Thyroid gland (tissue), 4 donors: ENCODE results near the gene SAMD3. TPM values are rescaled to one million over a fixed set of nuclear protein-coding genes. Genes with fewer than 3 reads are reported as not detected.

Source experiments
- DNase-seq, 2 donors: peaks; one replicate each; pipeline ENCODE4 v3.0.0-alpha.2; 2019
- H3K27ac ChIP-seq, 3 donors: fragments of 200-600 bp; sonication (generic); 1 replicate in 2 of 3; 2 replicates in 1 of 3; pipeline ENCODE4 v1.5.1; 2016 to 2019; ENCODE audit warnings: mild to moderate bottlenecking in 1 of 3, moderate library complexity in 1 of 3
- H3K27me3 ChIP-seq: fragments of 200-600 bp; sonication (generic); one replicate; pipeline ENCODE4 v1.5.1; 2019
- H3K36me3 ChIP-seq, 2 donors: fragments of 200-600 bp; sonication (generic); one replicate each; pipeline ENCODE4 v1.5.1; 2016 to 2019
- H3K4me1 ChIP-seq, 2 donors: fragments of 200-600 bp; sonication (generic); one replicate each; pipeline ENCODE4 v1.5.1; 2017 to 2019
- H3K4me3 ChIP-seq, 3 donors: fragments of 200-600 bp; sonication (generic); replicated peaks in 1 of 3; 1 replicate in 2 of 3; 2 replicates in 1 of 3; pipeline ENCODE4 v1.5.1; 2016; ENCODE audit warnings: mild to moderate bottlenecking in 1 of 3
- H3K9me3 ChIP-seq: fragments of 200-600 bp; sonication (generic); one replicate; pipeline ENCODE4 v1.5.1; 2017
- POLR2A ChIP-seq, 2 donors: fragments of 450-650 bp; IDR thresholded peaks; one replicate each; pipeline ENCODE4 v1.6.1; 2017; ENCODE audit warnings: antibody characterized with exemption in 2 of 2, mild to moderate bottlenecking in 2 of 2, moderate library complexity in 1 of 2
- WGBS, 2 donors: methylation state at CpG; one replicate each; pipeline ENCODE4 v1.1.5; 2017; 5-methylcytosine and 5-hydroxymethylcytosine counted together
- intact Hi-C: fragments of 100-400 bp; cut with DNase I; formaldehyde crosslinking; loops from one replicate; pipeline ENCODE4 v1.15.1; 2023
- total RNA-seq, 4 donors: library from RNA; depleted of rRNA; stranded (reverse); fragments of >200 nt; gene quantifications; one replicate each; pipeline ENCODE4 v1.2.3, GENCODE V29; 2016
- TF ChIP-seq, protein P1 (sequence below), 6 experiments: fragments of 200-600 bp in 3 of 6; fragments of 450-650 bp in 3 of 6; sonication (generic) in 3 of 6; IDR thresholded peaks; one replicate each; pipeline ENCODE4 v1.5.1; 2016 to 2019; ENCODE audit warnings: antibody characterized with exemption in 6 of 6, mild to moderate bottlenecking in 2 of 6, inconsistent platforms in 1 of 6, moderate library complexity in 1 of 6

SAMD3 gene
- total RNA-seq, 4 donors from 2014 or later: 0.17 to 2.0 TPM; not detected in 2

DNA sequence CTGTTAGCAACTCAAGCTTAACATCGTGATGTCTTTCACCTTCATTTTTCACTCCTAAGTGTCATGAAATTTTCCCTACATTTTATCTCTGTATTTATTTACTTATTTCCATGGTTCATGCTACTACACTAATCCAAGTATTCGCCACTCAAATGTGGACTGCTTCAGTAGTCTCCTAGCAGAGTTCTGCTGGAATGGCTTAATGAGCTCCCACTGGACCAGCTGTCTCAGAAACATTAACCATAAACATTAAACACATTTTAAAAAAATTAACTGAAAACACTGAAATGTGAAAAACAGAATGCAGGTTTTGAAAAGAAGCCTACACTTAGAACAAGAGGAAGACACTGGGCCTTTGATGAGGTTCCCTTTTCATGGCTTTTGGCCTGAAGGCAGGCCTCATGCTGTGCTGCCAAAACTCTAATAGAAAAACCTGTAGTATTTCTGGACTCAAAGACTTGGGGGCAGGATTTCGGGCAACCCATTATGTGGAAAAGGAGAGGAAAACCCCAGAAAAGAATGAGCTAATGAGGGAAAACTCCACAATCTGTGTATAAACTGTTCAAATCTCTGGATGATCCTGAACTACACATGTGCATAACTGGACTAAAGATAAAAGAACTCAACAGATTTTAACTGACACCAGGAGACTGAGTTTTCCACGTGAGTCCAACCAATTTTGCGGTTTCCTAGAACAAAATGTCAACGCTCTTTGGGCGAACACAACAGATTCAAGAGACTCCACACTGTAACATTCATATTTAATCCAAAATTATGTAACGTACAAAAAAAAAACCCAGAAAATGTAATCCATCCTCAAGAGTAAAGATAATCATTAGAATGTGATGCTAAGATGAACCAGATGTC lies 33.0 kb downstream of the SAMD3 start:
- TF ChIP-seq, protein P1, sequence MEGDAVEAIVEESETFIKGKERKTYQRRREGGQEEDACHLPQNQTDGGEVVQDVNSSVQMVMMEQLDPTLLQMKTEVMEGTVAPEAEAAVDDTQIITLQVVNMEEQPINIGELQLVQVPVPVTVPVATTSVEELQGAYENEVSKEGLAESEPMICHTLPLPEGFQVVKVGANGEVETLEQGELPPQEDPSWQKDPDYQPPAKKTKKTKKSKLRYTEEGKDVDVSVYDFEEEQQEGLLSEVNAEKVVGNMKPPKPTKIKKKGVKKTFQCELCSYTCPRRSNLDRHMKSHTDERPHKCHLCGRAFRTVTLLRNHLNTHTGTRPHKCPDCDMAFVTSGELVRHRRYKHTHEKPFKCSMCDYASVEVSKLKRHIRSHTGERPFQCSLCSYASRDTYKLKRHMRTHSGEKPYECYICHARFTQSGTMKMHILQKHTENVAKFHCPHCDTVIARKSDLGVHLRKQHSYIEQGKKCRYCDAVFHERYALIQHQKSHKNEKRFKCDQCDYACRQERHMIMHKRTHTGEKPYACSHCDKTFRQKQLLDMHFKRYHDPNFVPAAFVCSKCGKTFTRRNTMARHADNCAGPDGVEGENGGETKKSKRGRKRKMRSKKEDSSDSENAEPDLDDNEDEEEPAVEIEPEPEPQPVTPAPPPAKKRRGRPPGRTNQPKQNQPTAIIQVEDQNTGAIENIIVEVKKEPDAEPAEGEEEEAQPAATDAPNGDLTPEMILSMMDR (IDR thresholded peaks at IDR 0.05): no peak
- TF ChIP-seq POLR2A (IDR thresholded peaks at IDR 0.05): no peak
- 84 to 88% methylated on average over 8 of the region's 8 CpGs for WGBS, 2 donors
- Histone ChIP-seq H3K9me3 (no peaks in the 10 kb centered on the region), H3K27me3 (no peaks in the 10 kb centered on the region), H3K4me1 (no peaks in the 10 kb centered on the region), H3K36me3 (no peaks in the 10 kb centered on the region), H3K4me3 (no peak overlapping the region), H3K27ac (no peak overlapping the region)
- intact Hi-C loops: no loop called here
- no peak for DNase-seq

DNA sequence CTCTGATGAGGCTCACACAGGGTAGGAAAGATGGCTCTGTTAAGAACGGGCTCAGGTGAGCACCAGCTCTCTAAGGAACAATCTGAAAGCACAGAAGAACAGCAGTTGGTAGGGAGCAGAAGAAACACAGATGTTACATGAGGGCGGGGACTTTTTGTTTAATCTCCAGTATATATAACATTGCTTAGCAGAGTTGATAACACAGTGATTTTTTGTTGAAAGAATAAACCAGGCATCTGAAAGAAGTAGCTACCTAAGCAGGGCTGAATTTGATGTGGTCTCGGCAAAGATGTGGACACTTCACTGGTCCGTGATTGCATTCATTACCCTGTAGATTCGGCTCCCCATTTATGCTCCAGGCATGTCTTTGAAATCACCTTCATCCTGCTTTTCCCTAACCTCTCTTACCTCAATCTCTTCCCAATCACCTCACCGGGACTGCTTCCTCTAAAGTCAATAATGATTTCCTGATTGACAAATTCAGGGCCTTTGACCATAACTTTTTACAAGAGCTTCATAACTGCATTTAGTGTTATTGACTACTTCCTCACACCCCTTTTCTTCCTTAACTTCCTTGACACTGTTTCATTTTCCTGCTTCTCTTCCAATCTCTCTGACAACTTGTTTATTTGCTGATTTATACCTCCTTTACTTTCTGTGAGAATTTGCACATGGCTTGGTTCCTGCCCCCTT lies 34.4 kb downstream of the SAMD3 start:
- TF ChIP-seq, protein P1 (IDR thresholded peaks at IDR 0.05): no peak
- TF ChIP-seq POLR2A (IDR thresholded peaks at IDR 0.05): no peak
- H3K4me3 ChIP-seq: no peak overlapping the region
- no peaks in the 10 kb centered on the region for H3K9me3 ChIP-seq
- intact Hi-C loops: no loop called here
- 80 to 83% methylated on average over 6 of the region's 6 CpGs for WGBS, 2 donors
- H3K27me3 ChIP-seq: no peaks in the 10 kb centered on the region
- no peak for DNase-seq
- no peaks in the 10 kb centered on the region for H3K4me1 ChIP-seq
- no peak overlapping the region for H3K27ac ChIP-seq
- no peaks in the 10 kb centered on the region for H3K36me3 ChIP-seq

DNA sequence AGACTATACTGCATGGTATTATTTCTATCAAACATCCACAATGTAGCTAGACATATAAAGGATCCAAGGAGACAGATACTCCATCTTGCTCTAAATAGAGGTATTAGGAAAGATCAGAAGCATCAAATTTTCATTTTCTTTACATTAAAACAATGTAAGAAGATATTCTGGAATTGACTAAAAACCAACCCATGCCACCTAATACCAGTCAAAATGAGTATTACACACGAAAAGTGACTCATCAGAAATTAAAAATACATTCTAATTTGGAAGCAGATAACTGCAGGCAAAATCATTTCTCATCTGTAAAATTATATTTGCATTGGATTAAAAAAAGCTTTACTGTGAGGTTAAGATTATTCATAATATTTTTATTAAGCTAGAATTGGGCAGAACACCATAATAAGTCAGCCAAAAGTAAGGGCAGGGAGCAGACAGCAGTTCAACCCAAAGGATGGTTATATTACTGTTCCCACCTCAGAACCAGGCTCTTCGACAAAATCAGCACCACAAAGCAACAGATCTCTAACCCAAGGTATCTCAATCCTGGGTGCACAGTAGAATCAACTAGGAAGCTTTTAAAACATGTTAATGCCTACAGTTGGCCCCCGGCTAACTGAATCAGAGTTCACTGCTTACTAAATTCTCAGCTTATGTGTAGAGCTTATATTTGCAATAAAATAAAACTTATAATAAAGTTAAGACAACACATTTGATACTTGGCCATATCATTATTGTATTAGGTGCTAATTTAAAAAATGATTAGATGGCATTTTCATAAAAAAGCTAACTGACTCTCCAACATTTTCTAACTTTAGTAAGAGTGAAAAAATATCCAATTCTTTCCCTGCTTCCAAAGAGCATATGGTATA lies 35.2 kb downstream of the SAMD3 start:
- Histone ChIP-seq H3K36me3 (no peaks in the 10 kb centered on the region), H3K9me3 (no peaks in the 10 kb centered on the region), H3K4me3 (no peak overlapping the region), H3K27ac (no peak overlapping the region), H3K4me1 (no peaks in the 10 kb centered on the region), H3K27me3 (no peaks in the 10 kb centered on the region)
- DNase-seq: no peak
- WGBS, 2 donors: 80 to 87% methylated on average over 3 of the region's 3 CpGs
- TF ChIP-seq, protein P1 (IDR thresholded peaks at IDR 0.05): no peak
- TF ChIP-seq POLR2A (IDR thresholded peaks at IDR 0.05): no peak
- intact Hi-C loops: no loop called here

DNA sequence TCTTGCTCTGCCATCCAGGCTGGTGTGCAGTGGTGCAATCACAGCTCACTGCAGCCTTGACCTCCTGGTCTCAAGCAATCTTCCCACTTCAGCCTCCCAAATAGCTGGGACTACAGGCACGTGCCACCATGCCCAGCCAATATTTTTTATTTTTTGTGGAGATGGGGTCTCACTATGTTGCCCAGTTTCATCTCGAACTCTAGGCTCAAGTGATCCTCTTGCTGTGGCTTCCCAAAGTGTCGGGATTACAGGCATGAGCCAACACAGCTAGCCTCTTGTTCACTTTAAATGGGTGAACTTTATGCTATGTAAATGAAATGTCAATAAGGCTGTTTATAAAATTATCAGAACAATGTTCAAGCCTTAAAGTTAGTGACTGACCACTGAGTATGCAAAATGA lies 37.1 kb downstream of the SAMD3 start:
- H3K9me3 ChIP-seq: no peaks in the 10 kb centered on the region
- no peak overlapping the region for H3K4me3 ChIP-seq
- TF ChIP-seq, protein P1 (IDR thresholded peaks at IDR 0.05): no peak
- TF ChIP-seq POLR2A (IDR thresholded peaks at IDR 0.05): no peak
- no peaks in the 10 kb centered on the region for H3K27me3 ChIP-seq
- H3K36me3 ChIP-seq: no peaks in the 10 kb centered on the region
- no peaks in the 10 kb centered on the region for H3K4me1 ChIP-seq
- intact Hi-C loops: no loop called here
- H3K27ac ChIP-seq: no peak overlapping the region
- no peak for DNase-seq
- 84 to 86% methylated on average over 3 of the region's 3 CpGs for WGBS, 2 donors
